ENCODE measurements around the gene FALEC. TPM values are rescaled to one million over a fixed set of nuclear protein-coding genes. Genes with fewer than 3 reads are reported as not detected.
A peak's percentile ranks its signal among the peaks of the same experiment; 100 is the strongest.

FALEC gene
- total and polyA plus RNA-seq, 9 of the 15 experiments (the other 6 are each of a cell fraction or from before 2014, with no cell fraction given), result 0.15 to 1.8 (median 0.53) TPM; not detected in 5

GRCh38 chr1:150548632-150549495 lies 33.3 kb downstream of the FALEC start, which contains the start of gene ADAMTSL4 (continued):
- TF ChIP-seq MTA1 (IDR thresholded peaks at IDR 0.05; ENCODE audit: borderline replicate concordance), result no peak
- no peak for TF ChIP-seq LARP7 (IDR thresholded peaks at IDR 0.05)
- TF ChIP-seq ZNF830 (CRISPR knock-in tag; IDR thresholded peaks at IDR 0.05), result no peak
- TF ChIP-seq, protein P1, sequence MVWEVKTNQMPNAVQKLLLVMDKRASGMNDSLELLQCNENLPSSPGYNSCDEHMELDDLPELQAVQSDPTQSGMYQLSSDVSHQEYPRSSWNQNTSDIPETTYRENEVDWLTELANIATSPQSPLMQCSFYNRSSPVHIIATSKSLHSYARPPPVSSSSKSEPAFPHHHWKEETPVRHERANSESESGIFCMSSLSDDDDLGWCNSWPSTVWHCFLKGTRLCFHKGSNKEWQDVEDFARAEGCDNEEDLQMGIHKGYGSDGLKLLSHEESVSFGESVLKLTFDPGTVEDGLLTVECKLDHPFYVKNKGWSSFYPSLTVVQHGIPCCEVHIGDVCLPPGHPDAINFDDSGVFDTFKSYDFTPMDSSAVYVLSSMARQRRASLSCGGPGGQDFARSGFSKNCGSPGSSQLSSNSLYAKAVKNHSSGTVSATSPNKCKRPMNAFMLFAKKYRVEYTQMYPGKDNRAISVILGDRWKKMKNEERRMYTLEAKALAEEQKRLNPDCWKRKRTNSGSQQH (CRISPR knock-in tag; IDR thresholded peaks at IDR 0.05), result no peak
- TF ChIP-seq SIRT6 (IDR thresholded peaks at IDR 0.05; ENCODE audit: low read depth, low read length), result no peak
- TF ChIP-seq ETV1 (tag; conservative IDR thresholded peaks at IDR 0.05; ENCODE audit: low read depth), result no peak
- peak; percentile 47; the same call in 1 of the 2 replicates for TF ChIP-seq ZNF232 (CRISPR knock-in tag; IDR thresholded peaks at IDR 0.05)
- no peak for TF ChIP-seq TCF7L2 (IDR thresholded peaks at IDR 0.05; ENCODE audit: low read depth, low read length)
- no peak for TF ChIP-seq ZNF134 (CRISPR knock-in tag; conservative IDR thresholded peaks at IDR 0.05)
- peak; percentile 43 for TF ChIP-seq KDM5B (IDR thresholded peaks at IDR 0.05; ENCODE audit: insufficient replicate concordance, low read depth, low read length)
- 0 out of 2 replicates have a peak, but pooled peaks have one; percentile 40 for TF ChIP-seq ZBTB17 (CRISPR knock-in tag; IDR thresholded peaks at IDR 0.05)
- TF ChIP-seq, protein P2, sequence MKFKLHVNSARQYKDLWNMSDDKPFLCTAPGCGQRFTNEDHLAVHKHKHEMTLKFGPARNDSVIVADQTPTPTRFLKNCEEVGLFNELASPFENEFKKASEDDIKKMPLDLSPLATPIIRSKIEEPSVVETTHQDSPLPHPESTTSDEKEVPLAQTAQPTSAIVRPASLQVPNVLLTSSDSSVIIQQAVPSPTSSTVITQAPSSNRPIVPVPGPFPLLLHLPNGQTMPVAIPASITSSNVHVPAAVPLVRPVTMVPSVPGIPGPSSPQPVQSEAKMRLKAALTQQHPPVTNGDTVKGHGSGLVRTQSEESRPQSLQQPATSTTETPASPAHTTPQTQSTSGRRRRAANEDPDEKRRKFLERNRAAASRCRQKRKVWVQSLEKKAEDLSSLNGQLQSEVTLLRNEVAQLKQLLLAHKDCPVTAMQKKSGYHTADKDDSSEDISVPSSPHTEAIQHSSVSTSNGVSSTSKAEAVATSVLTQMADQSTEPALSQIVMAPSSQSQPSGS (CRISPR knock-in tag; IDR thresholded peaks at IDR 0.05), result no peak
- peak; percentile 72 for TF ChIP-seq MGA (IDR thresholded peaks at IDR 0.05)

Measured in K562 (cell line).